ENCODE measurements around the gene SLTM.
A peak's percentile ranks its signal among the peaks of the same experiment; 100 is the strongest.
"Not testable (repeated sequence)": the region's sequence is repeated elsewhere in the genome, so short reads cannot be mapped to it uniquely, and the experiment has no call there.

The SLTM gene

GRCh38 chr15:58880320-58880719 is 53.2 kb downstream of the SLTM start:
- intact Hi-C loops (cut with DNase I), result no loop called here
- no peak for DNase-seq

DNA sequence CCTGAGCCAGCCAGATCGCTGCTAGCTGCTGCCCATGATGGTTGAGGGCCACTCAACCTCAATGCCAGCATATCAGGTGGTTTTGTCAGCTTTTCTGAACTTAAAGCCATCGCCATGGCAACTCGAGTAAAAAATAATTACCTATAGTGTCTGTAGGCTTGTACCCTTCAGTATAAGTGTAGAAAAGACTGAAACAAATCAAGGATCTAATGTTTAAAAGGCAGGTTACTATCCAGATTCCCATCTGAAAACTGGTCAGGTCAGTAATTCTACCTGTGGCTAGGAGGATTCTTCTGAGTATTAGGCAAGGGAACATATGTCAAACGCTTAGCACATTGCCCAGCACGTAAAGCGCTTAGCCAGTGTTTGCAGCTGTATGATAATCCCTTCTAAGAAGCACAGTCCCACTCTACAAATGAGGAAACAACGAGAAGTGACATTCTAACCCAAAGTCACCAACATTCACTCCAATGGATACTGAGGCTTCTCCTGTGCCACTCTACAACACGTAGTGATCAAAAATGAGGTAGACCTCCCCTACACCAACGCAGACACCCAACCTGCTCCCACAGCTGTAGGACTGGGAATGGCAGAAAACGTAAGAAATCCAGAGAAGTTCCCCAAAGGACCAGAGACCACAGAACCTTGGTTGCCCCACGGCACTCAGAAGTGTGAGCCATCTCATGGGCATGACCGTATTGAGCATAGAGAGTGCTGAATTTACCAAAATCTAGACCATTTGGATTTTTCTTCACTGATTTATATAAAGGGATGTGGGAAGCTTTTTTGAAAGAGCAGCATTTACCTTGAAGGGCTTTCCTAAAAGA is 55.3 kb downstream of the SLTM start:
- DNase-seq, result no peak
- intact Hi-C loops (cut with DNase I), result no loop called here

GRCh38 chr15:58876306-58877106 is 57.0 kb downstream of the SLTM start:
- DNase-seq, result no peak
- intact Hi-C loops (cut with DNase I), result no loop called here

DNA sequence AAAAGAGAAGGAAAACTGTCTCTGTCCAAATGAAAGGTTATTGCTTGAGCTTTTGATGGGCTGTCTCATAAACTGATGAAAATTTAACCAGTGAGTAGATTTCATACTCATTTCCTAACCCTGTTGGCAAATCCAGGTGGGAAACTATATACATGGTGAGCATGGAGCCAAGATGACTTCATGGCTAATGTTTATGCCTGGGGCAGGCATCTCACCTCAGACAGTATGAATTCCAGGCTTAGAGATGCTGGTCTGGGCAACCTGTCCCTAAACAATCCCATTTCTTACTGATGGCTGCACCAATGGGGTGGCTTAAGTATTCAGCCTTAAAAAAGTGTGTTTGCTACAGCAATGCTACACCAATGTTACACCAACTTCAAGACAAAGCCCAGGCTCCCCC is 58.1 kb downstream of the SLTM start:
- DNase-seq, result no peak
- intact Hi-C loops (cut with DNase I), result no loop called here

GRCh38 chr15:58873267-58873666 is 60.2 kb downstream of the SLTM start:
- intact Hi-C loops (cut with DNase I), result no loop called here
- no peak for DNase-seq

- DNase-seq, result no peak
- intact Hi-C loops (cut with DNase I), result no loop called here
These were observed 63.0 kb downstream of the SLTM start for GRCh38 chr15:58870451-58870850.

DNA sequence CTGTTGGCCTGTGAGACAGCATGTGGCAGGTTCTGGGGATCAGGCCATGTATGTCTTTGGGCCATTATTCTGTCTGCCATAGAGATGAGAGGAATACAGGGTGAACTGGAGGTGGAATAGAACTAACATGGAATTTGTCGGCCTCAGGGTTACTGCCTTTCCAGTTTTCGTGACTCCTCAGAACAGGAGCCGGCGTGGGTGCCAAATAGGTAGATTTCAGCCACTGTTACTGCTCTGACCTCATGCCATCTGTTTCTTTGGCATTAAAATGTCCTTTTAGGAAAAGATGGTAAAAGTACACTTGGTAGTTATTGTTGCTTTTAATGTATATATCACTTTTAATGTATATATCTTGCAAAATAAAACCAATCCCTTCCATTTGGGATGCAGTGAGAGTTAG is 65.6 kb downstream of the SLTM start:
- intact Hi-C loops (cut with DNase I), result no loop called here
- no peak for DNase-seq

DNA sequence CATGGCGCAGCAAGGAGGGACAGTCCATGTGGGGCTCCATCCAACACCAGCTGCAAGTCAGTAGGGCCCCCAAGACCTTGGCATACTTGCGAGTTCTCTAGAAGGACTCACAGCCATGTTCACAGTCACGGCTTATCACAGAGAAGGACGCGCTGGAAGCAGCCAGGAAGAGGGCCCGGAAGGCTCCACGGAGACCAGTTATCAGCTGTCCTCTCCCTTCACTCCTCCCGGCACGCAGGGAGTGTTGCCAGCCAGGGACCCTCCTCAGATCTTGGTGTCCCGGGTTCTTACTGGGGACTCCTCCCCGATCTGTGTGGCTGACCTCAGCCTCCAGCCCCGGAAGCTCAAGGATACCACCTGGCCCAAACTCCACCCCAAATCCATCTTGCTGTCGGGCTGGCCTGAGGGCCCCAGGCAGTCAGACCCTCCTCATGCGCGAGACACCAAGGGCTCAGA is 68.0 kb downstream of the SLTM start:
- DNase-seq, result no peak

GRCh38 chr15:58864602-58865424 is 68.7 kb downstream of the SLTM start:
- peak in 5 of 10 donors; percentile 13 to 89 (median 38) for DNase-seq
- intact Hi-C loops (cut with DNase I), result no loop called here

More for the DNA sequence above, 68.0 kb downstream of the SLTM start:
- intact Hi-C loops (cut with DNase I), result no loop called here

GRCh38 chr15:58862326-58862725 is 71.2 kb downstream of the SLTM start:
- DNase-seq, result no peak
- intact Hi-C loops (cut with DNase I), result no loop called here

DNA sequence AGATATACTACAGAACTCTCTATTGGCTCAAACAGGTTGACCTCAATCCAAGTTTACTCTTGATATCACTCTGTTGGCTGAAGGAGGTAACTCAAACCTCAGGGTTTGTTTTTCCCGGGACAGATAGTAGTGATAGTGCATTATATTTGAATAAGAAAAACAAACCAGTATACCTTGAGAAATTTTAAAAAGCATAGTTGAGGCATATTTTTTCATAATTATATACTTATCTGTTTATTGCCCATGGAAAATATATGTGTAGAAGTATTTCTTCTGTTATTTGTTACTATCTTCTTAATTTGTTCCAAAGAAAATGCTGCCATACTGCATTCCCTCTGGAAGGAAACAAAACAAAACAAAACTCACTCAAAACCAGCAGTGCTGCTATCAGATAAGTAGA is 76.9 kb downstream of the SLTM start:
- intact Hi-C loops (cut with DNase I); DNase-seq: not testable (repeated sequence)

DNA sequence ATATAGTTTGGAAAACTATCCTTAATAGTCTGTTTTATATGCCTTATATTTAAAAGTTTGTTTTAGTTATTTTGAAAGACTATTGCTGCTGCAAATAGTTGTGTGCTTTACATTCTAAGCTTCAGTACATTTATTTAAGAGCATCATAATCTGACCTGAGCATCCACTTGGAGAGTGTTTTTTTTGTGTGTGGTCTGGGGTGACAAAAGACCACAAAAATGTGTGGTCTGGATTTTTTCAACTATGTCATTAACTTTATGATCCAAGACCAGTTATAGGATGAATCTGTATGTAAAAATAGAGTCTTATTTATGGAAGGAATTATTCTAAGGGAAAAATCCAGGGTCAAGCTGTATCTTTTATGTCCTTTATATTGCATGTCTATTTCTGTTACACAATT is 77.4 kb downstream of the SLTM start:
- no peak for DNase-seq
- intact Hi-C loops (cut with DNase I), result no loop called here

GRCh38 chr15:58854593-58854992 is 78.9 kb downstream of the SLTM start:
- intact Hi-C loops (cut with DNase I), result no loop called here
- no peak for DNase-seq

DNA sequence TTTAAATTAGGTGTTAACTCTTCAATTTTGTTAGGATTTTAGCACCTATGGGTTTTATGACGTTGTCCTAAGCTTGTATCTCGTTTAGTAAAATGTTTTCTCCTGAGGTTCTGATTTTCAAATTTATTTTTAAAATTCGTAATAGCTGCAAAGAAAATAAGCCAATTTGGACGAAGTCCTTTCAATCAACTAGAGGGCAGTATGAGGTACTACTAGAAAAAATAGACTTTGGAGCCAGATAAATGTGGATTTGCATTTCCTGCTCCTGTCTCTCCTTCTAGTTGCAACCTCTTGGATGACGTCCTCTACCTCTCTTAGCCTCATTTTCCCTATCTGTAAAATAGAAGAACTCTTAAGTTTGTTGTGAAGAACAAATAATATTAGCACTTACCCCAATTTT is 81.1 kb downstream of the SLTM start:
- no peak for DNase-seq
- intact Hi-C loops (cut with DNase I), result no loop called here

DNA sequence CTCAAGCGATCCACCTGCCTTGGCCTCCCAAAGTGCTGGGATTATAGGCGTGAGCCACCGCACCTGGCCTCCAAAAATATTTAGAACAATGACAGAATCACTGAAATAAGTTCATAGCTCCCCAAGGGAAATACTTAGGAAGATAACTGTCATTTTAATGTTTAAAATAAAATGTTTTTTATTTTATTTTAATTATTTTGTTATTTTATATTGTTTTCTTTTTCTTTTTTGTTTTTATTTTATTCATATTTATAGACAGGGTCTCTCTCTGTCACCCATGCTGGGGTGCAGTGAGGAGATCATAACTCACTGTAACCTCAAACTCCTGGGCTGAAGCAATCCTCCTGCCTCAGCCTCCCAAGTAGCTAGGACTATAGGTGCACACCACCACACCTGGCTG is 82.3 kb downstream of the SLTM start:
- intact Hi-C loops (cut with DNase I); DNase-seq: not testable (repeated sequence)

- no peak for DNase-seq
These were observed 90.6 kb downstream of the SLTM start for GRCh38 chr15:58842713-58843396.

GRCh38 chr15:58840048-58840447 is 93.4 kb downstream of the SLTM start:
- no peak for DNase-seq
- intact Hi-C loops (cut with DNase I), result no loop called here

More at GRCh38 chr15:58842713-58843396, 90.6 kb downstream of the SLTM start:
- intact Hi-C loops (cut with DNase I), result no loop called here

DNA sequence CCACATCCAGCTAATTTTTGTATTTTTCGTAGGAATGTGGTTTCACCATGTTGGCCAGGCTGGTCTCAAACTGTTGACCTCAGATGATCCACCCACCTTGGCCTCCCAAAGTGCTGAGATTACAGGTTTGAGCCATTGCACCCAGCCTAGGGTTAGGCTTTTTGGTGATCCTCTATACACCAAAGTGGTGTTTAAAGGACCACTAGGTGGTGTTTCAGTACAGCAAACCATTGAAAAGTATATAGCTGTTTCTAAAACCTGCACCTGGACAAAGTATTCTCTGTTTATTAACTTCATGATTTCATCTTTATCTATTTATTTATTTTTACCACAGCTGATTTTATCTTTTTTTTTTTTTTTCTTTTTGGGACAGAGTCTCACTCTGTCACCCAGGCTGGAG is 94.0 kb downstream of the SLTM start:
- no peak for DNase-seq
- intact Hi-C loops (cut with DNase I), result no loop called here

DNA sequence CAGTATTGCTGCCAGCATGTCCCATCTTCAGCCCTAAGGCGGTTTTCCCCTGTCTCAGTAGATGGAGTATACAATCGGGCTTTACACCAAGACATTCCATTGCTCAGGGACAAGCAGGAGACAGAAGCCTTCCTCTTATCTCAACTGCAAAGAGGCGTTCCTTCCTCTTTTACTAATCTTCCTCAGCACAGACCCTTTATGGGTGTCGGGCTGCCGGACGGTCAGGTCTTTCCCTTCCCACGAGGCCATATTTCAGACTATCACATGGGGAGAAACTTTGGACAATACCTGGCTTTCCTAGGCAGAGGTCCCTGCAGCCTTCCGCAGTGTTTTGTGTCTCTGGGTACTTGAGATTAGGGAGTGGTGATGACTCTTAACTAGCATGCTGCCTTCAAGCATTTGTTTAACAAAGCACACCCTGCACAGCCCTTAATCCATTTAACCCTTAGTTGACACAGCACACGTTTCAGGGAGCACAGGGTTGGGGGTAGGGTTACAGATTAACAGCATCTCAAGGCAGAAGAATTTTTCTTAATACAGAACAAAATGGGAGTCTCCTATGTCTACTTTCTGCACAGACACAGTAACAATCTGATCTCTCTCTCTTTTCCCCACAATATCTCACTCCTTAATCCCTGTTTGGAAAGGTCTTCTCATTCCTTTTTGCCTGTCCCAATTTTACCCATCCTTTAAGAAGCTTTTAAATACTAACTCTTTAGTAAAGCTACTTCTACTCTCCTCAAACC is 99.6 kb downstream of the SLTM start:
- intact Hi-C loops (cut with DNase I), result not testable (repeated sequence)

GRCh38 chr15:58830556-58830955 is 102.9 kb downstream of the SLTM start:
- DNase-seq, result no peak
- intact Hi-C loops (cut with DNase I), result no loop called here

More for the DNA sequence above, 99.6 kb downstream of the SLTM start:
- not testable (repeated sequence) for DNase-seq
